ENCODE results near the gene MTG2.
"Not testable (repeated sequence)": the region's sequence is repeated elsewhere in the genome, so short reads cannot be mapped to it uniquely, and the experiment has no call there.

MTG2 gene

GRCh38 chr20:62143957-62144825 lies 38.6 kb upstream of the MTG2 start:
- in situ Hi-C loops (cut with MboI; ENCODE audit: low sequenced_read_pairs) = no loop called here

DNA sequence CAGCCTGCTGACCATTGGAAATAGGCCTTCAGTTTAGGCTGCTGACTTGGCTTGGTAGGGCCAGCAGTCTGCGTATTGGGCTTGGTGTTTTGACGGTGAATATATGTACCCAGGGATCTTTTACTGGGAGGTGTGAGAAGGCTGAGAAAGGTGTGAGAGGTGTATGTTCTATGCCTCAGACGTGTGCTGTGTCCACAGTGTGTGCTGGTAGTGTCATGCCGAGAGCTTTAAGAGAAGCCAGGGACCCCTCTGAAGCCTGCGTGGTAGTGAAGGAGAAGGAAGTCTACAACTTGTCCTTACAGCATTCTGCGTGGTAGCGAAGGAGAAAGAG lies 37.2 kb upstream of the MTG2 start:
- in situ Hi-C loops (cut with MboI; ENCODE audit: low sequenced_read_pairs) = no loop called here

GRCh38 chr20:62146019-62146755 lies 36.6 kb upstream of the MTG2 start:
- in situ Hi-C loops (cut with MboI; ENCODE audit: low sequenced_read_pairs) = no loop called here

- in situ Hi-C loops (cut with MboI; ENCODE audit: low sequenced_read_pairs) = no loop called here
Observed at GRCh38 chr20:62147125-62147524, 35.7 kb upstream of the MTG2 start.

DNA sequence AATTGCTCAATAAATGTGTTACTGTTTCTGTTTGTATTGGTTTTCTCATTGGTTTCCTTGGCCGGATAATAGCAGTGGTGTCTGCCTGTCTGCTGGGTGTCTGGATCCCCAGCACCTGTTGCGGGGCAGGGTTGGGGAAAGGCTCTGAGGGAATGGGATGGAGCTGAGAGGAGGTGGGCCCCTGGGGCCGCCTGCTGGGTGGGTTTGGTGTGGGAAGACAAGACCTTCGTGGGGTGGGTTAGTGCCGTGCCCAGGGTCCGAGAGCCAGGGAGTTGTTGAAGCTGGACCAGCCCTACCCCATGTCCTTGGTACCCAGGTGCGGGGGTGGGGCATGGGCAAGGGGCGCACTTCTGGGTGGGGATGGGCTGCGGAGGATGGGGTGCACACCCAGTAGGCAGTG lies 35.3 kb upstream of the MTG2 start:
- in situ Hi-C loops (cut with MboI; ENCODE audit: low sequenced_read_pairs) = no loop called here

DNA sequence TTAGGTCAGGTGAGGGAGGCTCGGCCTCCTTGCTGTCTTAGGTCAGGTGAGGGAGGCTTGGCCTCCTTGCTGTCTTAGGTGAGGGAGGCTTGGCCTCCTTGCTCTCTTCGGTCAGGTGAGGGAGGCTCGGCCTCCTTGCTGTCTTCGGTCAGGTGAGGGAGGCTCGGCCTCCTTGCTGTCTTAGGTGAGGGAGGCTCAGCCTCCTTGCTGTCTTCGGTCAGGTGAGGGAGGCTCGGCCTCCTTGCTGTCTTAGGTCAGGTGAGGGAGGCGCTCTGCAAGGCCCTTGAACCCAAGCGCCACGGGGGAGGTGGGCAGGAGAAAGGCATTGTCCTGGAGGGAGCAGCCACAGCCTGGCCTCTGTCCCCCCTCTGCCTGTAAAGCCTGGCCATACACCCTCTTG lies 34.4 kb upstream of the MTG2 start:
- in situ Hi-C loops (cut with MboI; ENCODE audit: low sequenced_read_pairs) = not testable (repeated sequence)

DNA sequence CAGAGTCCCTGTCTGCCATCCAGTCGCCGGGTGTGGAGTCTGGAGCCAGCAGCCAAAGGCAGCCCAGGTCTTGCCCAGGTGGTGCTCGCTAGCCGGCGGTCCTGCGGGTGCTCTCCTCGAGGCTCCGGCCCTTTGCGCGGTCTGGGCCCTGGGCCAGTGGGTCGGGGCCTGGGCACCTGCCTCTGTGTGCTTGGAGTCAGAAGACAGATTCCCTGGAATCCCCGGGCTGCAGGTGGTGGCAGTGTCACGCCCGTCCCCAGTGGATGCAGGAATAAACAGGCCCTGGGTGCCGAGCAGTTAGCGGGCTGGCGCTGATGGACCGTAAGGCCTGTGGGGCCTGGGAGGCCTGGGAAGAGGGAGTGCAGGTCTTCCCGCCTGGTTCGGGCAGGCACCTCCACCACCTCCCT lies 33.9 kb upstream of the MTG2 start:
- in situ Hi-C loops (cut with MboI; ENCODE audit: low sequenced_read_pairs) = no loop called here

GRCh38 chr20:62149532-62150309 lies 33.1 kb upstream of the MTG2 start:
- in situ Hi-C loops (cut with MboI; ENCODE audit: low sequenced_read_pairs) = no loop called here

DNA sequence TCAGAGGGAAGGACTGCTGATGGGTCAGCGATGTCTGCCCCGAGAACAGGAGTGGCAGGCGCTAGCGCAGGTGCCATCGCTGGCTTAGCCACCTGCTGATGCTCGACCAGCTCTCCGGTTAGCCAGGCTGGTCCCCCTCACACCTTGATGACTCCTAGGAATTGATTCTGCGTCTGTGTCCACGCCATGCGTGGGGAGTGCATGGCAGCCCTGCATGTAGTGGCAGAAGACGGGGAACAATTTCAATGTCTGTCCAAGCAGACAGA lies 32.6 kb upstream of the MTG2 start:
- in situ Hi-C loops (cut with MboI; ENCODE audit: low sequenced_read_pairs) = no loop called here

- in situ Hi-C loops (cut with MboI; ENCODE audit: low sequenced_read_pairs) = no loop called here
Observed at GRCh38 chr20:62151225-62151624, 31.6 kb upstream of the MTG2 start.

DNA sequence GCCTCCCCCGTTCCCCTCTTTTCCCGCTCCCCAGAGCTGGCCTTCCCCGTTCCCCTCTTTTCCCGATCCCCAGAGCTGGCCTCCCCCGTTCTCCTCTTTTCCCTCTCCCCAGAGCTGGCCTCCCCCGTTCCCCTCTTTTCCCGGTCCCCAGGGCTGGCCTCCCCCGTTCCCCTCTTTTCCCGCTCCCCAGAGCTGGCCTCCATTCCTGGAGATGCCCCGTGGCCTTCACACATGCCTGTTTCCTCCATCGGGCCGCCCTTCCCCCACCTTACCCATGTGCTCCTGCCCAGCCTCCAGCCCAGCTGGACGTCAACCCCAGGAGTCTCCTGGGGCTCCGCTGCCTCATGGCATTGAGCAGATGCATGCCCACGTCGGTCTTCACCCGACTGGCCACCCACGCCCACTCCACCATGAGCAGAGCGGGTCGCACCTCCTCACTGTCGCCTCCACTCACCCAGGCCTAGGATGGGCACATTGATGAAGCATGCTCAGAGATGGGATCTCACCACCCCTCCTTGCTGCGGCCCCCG lies 30.9 kb upstream of the MTG2 start:
- in situ Hi-C loops (cut with MboI; ENCODE audit: low sequenced_read_pairs) = no loop called here

- in situ Hi-C loops (cut with MboI; ENCODE audit: low sequenced_read_pairs) = no loop called here
Observed at GRCh38 chr20:62155428-62156253, 27.2 kb upstream of the MTG2 start.

DNA sequence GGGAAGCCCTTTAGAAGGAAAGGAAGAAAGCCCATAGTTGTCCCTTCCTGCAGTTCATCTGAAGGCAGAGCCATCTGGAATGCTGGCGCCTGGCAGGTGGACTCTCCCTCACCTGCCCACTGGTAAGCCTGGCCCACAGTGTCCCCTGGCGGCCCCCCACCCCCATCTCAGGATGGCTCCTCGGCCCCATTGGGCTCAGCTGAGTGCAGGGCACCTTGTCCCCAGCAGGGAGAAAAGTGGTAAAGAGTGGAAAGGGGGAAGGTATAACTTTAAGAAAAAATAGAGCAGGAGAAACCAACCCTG lies 26.6 kb upstream of the MTG2 start:
- in situ Hi-C loops (cut with MboI; ENCODE audit: low sequenced_read_pairs) = no loop called here

GRCh38 chr20:62156592-62157386 lies 26.0 kb upstream of the MTG2 start:
- in situ Hi-C loops (cut with MboI; ENCODE audit: low sequenced_read_pairs) = no loop called here

GRCh38 chr20:62157387-62158087 lies 25.3 kb upstream of the MTG2 start:
- in situ Hi-C loops (cut with MboI; ENCODE audit: low sequenced_read_pairs) = no loop called here

GRCh38 chr20:62158088-62158400 lies 24.8 kb upstream of the MTG2 start:
- in situ Hi-C loops (cut with MboI; ENCODE audit: low sequenced_read_pairs) = no loop called here

DNA sequence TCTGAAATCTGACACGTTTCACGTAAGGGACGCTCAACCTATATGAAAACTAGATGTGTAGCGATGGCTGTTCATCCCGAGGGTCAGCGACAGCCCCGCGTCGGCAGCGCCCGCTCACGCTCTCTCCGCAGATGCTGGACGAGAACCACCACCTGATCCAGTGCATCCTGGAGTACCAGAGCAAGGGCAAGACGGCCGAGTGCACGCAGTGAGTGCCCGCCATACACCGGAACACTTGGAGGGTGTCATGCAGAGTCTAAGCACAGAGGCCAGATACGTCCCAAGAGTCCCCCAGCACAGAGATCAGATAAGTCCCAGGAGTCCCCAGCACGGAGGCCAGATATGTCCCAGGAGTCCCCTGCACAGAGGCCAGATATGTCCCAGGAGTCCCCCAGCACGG lies 24.3 kb upstream of the MTG2 start:
- in situ Hi-C loops (cut with MboI; ENCODE audit: low sequenced_read_pairs) = no loop called here

GRCh38 chr20:62159052-62159451 lies 23.8 kb upstream of the MTG2 start:
- in situ Hi-C loops (cut with MboI; ENCODE audit: low sequenced_read_pairs) = no loop called here

DNA sequence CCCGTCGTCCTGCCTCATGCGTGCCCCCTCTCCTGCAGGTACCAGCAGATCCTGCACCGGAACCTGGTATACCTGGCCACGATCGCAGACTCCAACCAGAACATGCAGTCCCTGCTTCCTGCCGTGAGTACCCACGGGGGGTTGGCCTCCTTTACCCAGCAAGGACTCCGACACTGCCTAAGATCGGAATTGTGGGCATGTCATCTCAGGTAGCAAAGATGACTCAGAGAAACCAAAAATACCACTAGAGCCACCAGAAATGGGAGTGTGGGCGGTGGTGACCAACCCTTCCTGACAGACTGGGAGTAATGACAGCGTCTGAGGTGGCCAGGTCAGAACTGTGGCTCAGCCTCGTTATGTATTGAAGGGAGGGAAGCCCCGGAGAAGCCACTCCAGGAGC lies 23.0 kb upstream of the MTG2 start:
- in situ Hi-C loops (cut with MboI; ENCODE audit: low sequenced_read_pairs) = no loop called here

DNA sequence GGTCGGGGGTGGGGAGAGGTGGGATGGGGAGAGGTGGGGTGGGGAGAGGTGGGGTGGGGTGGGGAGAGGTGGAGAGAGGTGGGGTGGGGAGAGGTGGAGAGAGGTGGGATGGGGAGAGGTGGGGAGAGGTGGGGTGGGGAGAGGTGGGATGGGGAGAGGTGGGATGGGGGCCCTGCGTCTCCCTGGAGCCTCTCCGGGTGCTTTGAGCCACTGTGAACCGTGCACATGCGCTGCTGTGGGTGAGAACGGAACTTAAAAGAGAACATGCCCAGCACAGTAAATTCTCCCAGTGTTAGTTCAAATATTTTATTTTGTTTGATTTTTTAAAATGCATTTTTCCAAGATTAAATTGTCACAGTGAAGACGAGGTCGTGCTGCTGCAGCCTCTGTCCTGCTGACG lies 22.6 kb upstream of the MTG2 start:
- in situ Hi-C loops (cut with MboI; ENCODE audit: low sequenced_read_pairs) = no loop called here

Data from hTERT RPE-1 (cell line).